ENCODE results near the gene RPLP2.

Gene RPLP2

DNA sequence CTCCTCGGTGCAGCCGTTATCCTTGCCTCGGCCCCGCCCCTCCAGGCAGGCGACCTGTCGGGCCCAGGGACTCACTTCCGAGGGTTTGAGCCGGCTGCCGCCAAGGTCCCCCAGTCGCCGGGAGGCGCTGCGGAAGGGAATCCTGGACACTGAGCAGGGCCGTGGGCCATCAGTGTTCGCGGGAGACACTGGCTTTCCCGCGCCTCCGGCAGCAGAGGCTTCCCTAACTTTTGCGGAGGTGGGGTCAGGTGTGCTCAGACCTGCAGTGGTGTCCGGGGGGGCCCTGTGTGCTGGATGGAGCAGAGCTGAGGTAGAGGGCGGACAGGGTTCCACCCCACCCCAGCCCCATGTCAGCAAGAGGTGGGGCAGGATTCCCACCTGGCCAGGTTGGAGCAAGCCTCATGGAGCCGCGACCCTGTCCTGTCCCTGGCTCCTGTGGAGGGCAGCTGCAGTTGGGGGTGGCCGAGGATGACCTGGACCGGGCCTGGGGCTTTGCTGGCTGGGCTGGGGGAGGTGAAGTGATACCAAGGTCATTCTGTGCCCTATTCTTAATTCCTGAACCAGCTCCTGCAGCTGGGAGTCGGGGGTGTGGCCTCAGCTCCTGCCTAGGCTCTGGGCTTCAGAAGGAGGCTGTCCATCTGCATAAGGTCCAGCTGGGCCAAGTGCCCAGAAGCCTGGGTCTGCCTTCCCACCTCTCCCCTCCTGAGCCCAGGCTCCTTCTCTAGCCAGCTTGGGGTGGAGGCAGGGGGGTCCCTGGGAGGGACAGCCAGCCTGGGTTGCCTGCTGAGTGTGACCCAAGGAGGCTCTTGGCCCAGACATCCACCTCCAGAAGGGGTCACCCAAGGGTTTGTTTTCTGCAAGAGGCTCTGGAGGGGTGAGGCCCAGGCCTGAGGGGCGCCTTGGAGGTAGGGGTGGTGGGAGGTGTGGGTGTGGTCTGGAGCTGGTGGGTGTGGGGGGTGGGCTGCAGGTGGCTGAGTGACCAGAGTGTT lies 41.3 kb downstream of the RPLP2 start:
- peak; percentile 22 for DNase-seq (ENCODE audit: low spot score)

DNA sequence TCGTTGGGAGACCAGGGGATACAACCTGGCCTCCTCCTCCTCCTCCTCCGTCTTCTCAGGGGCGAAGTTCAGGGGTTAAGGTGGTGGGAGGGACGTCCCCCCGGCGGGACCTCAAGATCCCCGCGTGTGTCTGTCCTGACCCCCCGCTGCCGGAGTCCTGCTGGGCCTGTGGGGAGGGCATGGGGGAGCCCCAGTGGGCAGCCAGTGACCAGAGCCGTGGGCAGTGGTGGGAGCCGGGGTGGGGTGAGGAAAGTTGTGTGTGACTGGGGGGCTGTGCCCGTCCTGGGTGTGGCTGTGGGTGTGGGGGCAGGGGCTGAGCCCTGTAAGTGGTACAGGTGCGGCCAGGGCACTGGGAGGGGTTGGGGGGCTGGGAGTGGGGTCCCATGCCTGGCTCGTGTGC lies 43.0 kb downstream of the RPLP2 start:
- DNase-seq (ENCODE audit: low spot score): no peak

- no peak for DNase-seq (ENCODE audit: low spot score)
Measured at GRCh38 chr11:853682-854448, 44.1 kb downstream of the RPLP2 start.

- no peak for DNase-seq (ENCODE audit: low spot score)
Measured at GRCh38 chr11:854601-855329, 45.0 kb downstream of the RPLP2 start.

DNA sequence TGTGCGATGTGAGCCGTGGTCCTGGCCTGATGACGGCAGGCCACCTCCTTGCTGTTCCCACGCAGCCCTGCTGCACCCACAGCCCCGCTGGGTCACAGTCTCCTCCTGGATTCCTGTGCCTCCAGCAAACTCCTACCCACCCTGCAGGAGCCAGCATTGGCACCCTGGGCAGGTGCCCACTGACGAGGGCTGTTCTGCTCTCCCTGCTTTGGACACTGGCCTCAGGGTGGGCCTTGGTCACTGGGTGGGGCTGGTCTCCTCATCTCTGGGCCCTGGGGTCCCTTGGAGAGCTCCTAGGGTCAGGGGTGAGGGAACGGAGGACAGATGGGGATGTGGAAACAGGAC lies 45.5 kb downstream of the RPLP2 start:
- DNase-seq (ENCODE audit: low spot score): no peak

DNA sequence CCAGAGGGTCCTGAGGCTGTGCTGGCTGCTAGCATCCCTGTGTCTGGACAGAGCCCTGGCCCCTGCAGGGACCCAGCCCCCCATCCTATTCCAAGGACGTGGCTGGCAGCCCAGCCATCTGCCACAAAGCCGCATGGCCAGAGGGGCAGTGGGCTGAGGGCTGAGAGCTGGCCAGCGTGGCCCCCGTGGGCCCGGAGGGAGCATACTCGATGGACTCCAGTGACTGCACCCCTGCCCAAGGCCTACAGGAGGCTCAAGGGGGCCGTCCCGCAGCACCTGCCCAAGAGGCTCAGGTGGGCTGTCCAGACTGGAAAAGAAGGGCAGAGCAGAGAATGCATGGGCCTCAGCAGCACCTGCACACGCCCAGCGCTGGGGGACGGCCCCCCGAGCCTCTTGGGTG lies 46.0 kb downstream of the RPLP2 start:
- no peak for DNase-seq (ENCODE audit: low spot score)

- DNase-seq (ENCODE audit: low spot score): no peak
Measured at GRCh38 chr11:856397-856796, 46.6 kb downstream of the RPLP2 start.

GRCh38 chr11:858053-858761 lies 48.4 kb downstream of the RPLP2 start:
- DNase-seq (ENCODE audit: low spot score): no peak

GRCh38 chr11:858762-859339 lies 49.1 kb downstream of the RPLP2 start:
- DNase-seq (ENCODE audit: low spot score): no peak

- no peak for DNase-seq (ENCODE audit: low spot score)
Measured at GRCh38 chr11:859394-860131, 49.8 kb downstream of the RPLP2 start.

DNA sequence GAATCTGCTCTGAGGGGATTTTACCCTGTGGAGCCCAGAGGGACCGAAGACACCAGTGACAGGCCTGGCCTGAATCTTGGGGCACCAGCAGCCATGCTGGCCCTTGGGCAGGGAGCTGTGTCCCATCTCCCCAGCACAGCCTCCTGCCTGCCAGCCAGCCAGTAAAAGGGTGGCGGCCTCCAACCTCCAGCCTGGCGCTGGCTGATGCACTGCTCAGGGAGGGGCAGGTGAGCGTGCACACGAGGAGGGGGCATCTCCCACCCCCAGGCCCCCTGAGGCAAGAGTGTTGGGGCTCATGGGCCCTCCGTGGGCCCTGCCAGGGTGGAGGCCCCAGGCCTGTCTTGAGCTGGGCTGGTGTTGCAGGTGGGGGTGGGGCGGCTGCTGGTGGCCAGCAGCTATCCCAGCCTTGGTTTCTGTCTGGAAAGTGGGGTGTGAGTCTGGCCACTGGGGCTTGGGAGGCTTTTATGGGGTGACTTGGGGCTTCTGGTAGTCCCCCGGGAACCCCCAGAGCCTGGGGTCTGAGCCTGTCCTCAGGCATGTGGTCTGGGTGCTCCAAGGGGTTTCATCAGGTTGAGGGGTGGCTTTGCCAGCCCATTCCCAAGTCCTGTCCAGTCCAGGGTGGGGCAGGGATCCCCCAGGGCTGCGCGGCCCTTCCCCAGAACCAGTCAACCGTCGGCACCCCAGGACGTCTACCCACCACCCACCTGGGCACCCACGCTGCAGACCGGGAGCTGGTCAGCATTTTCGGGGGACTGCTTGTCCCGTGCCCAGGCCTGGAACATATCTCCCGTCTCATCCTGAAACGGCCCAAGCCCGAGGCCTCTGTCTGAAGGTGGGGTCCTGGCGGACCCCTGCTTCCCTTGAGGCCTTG lies 50.7 kb downstream of the RPLP2 start:
- DNase-seq (ENCODE audit: low spot score): no peak

DNA sequence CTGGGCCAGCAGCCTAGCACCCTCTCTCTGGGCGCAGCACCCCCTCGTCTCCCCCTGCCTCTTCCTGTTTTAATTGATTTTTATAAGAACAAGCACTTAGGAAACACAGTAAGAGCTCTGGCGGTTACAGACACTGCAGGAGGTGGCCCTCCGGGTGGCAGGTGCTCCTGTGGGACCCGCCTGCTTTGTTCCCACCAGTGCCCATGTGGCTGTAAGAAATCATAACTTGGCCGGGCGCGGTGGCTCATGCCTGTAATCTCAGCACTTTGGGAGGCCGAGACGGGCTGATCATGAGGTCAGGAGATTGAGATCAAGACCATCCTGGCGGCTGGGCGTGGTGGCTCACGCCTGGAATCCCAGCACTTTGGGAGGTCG lies 51.3 kb downstream of the RPLP2 start:
- no peak for DNase-seq (ENCODE audit: low spot score)

GRCh38 chr11:862081-862661 lies 52.4 kb downstream of the RPLP2 start:
- no peak for DNase-seq (ENCODE audit: low spot score)
